NT2/D1 (cell line): Measurements from ENCODE around the gene EML4.

Source experiments
- DNase-seq: peaks from one replicate; pipeline ENCODE4 v3.0.0-alpha.2; 2011; ENCODE audit warnings: low read depth, low spot score
- H3K27me3 ChIP-seq: 2 replicates; pipeline ENCODE4 v1.6.0; 2011; ENCODE audit warnings: mild to moderate bottlenecking; ENCODE audit not compliant: insufficient read length, insufficient read depth
- H3K36me3 ChIP-seq: 2 replicates; pipeline ENCODE4 v1.6.1; 2011; ENCODE audit warnings: mild to moderate bottlenecking, low read length, mixed read lengths; ENCODE audit not compliant: insufficient read depth, insufficient read length
- H3K4me1 ChIP-seq: 2 replicates; pipeline ENCODE4 v1.5.1; 2011; ENCODE audit not compliant: insufficient read depth, insufficient read length
- H3K4me3 ChIP-seq: 2 replicates; pipeline ENCODE4 v1.5.1; 2011; ENCODE audit warnings: low read depth; ENCODE audit not compliant: insufficient read length
- H3K9ac ChIP-seq: 2 replicates; pipeline ENCODE4 v1.6.0; 2011; ENCODE audit warnings: low read depth; ENCODE audit not compliant: insufficient read length
- H3K9me3 ChIP-seq: 2 replicates; pipeline ENCODE4 v1.5.1; 2011; ENCODE audit warnings: mild to moderate bottlenecking, low read length; ENCODE audit not compliant: insufficient read depth
- SUZ12 ChIP-seq: IDR thresholded peaks from 2 replicates; pipeline ENCODE4 v1.6.1; 2011; ENCODE audit not compliant: insufficient read length, insufficient read depth; ENCODE audit errors: extremely low read depth
- YY1 ChIP-seq: IDR thresholded peaks from 2 replicates; pipeline ENCODE4 v1.6.1; 2011; ENCODE audit not compliant: insufficient read length, insufficient read depth
- ZNF274 ChIP-seq: IDR thresholded peaks from 2 replicates; pipeline ENCODE4 v1.6.1; 2011; ENCODE audit warnings: mild to moderate bottlenecking, low read depth, low read length

The EML4 gene

GRCh38 chr2:42288811-42289210 lies 119.7 kb downstream of the EML4 start:
- DNase-seq: no peak
- H3K4me3 ChIP-seq: no peak overlapping the region
- no peaks in the 10 kb centered on the region for H3K27me3 ChIP-seq
- no peaks in the 10 kb centered on the region for H3K4me1 ChIP-seq
- no peak for TF ChIP-seq ZNF274
- TF ChIP-seq YY1: no peak
- TF ChIP-seq SUZ12: no peak
- no peaks in the 10 kb centered on the region for H3K9me3 ChIP-seq
- H3K36me3 ChIP-seq: peaks cover 26% of the 10 kb centered on the region
- H3K9ac ChIP-seq: no peak overlapping the region

- peaks cover 26% of the 10 kb centered on the region for H3K36me3 ChIP-seq
- no peak overlapping the region for H3K9ac ChIP-seq
- no peak for DNase-seq
- H3K9me3 ChIP-seq: no peaks in the 10 kb centered on the region
- TF ChIP-seq SUZ12 (no peak), ZNF274 (no peak), YY1 (no peak)
- no peak overlapping the region for H3K4me3 ChIP-seq
- no peaks in the 10 kb centered on the region for H3K27me3 ChIP-seq
- H3K4me1 ChIP-seq: no peaks in the 10 kb centered on the region
Observed at GRCh38 chr2:42289222-42289621, 120.1 kb downstream of the EML4 start.

- DNase-seq: no peak
- H3K4me1 ChIP-seq: no peaks in the 10 kb centered on the region
- TF ChIP-seq ZNF274 (no peak), SUZ12 (no peak), YY1 (no peak)
- no peaks in the 10 kb centered on the region for H3K27me3 ChIP-seq
- H3K4me3 ChIP-seq: no peak overlapping the region
- H3K9me3 ChIP-seq: no peaks in the 10 kb centered on the region
- H3K9ac ChIP-seq: no peak overlapping the region
- H3K36me3 ChIP-seq: peaks cover 28% of the 10 kb centered on the region
Observed at GRCh38 chr2:42290005-42290404, 120.9 kb downstream of the EML4 start.

GRCh38 chr2:42293019-42293418 lies 123.9 kb downstream of the EML4 start:
- DNase-seq: no peak
- H3K9me3 ChIP-seq: no peaks in the 10 kb centered on the region
- H3K36me3 ChIP-seq: peaks cover 44% of the 10 kb centered on the region
- no peaks in the 10 kb centered on the region for H3K27me3 ChIP-seq
- H3K9ac ChIP-seq: no peak overlapping the region
- H3K4me1 ChIP-seq: no peaks in the 10 kb centered on the region
- H3K4me3 ChIP-seq: no peak overlapping the region
- TF ChIP-seq ZNF274 (no peak), YY1 (no peak)

GRCh38 chr2:42296226-42296625 lies 127.1 kb downstream of the EML4 start:
- TF ChIP-seq ZNF274: no peak
- TF ChIP-seq YY1: no peak
- TF ChIP-seq SUZ12: no peak
- DNase-seq: no peak
- Histone ChIP-seq H3K4me3 (no peak overlapping the region), H3K9ac (no peak overlapping the region), H3K36me3 (peaks cover 41% of the 10 kb centered on the region), H3K27me3 (no peaks in the 10 kb centered on the region), H3K9me3 (no peaks in the 10 kb centered on the region), H3K4me1 (no peaks in the 10 kb centered on the region)

- DNase-seq: no peak
- Histone ChIP-seq H3K36me3 (peaks cover 41% of the 10 kb centered on the region), H3K9me3 (no peaks in the 10 kb centered on the region), H3K9ac (no peak overlapping the region), H3K27me3 (no peaks in the 10 kb centered on the region), H3K4me3 (no peak overlapping the region), H3K4me1 (no peaks in the 10 kb centered on the region)
- no peak for TF ChIP-seq YY1
- TF ChIP-seq ZNF274: no peak
- no peak for TF ChIP-seq SUZ12
Observed at GRCh38 chr2:42297322-42297936, 128.3 kb downstream of the EML4 start.

- no peak for DNase-seq
- TF ChIP-seq YY1 (no peak), ZNF274 (no peak), SUZ12 (no peak)
- H3K4me1 ChIP-seq: no peaks in the 10 kb centered on the region
- no peaks in the 10 kb centered on the region for H3K27me3 ChIP-seq
- H3K9ac ChIP-seq: no peak overlapping the region
- H3K36me3 ChIP-seq: peaks cover 40% of the 10 kb centered on the region
- no peak overlapping the region for H3K4me3 ChIP-seq
- no peaks in the 10 kb centered on the region for H3K9me3 ChIP-seq
Observed at GRCh38 chr2:42298132-42298531, 129.0 kb downstream of the EML4 start.
